HG02798 (cell line): ENCODE measurements around the gene GP9.
"Not testable (repeated sequence)": the region's sequence is repeated elsewhere in the genome, so short reads cannot be mapped to it uniquely, and the experiment has no call there.

Experiments
- ATAC-seq: cut with Tn5 transposase; IDR thresholded peaks from one replicate; pipeline ENCODE4 v1.9.1; 2021; ENCODE audit warnings: mild to moderate bottlenecking; ENCODE audit not compliant: unreplicated experiment, poor library complexity

GP9 gene

GRCh38 chr3:129104498-129105079 is 44.0 kb downstream of the GP9 start:
- no peak for ATAC-seq

DNA sequence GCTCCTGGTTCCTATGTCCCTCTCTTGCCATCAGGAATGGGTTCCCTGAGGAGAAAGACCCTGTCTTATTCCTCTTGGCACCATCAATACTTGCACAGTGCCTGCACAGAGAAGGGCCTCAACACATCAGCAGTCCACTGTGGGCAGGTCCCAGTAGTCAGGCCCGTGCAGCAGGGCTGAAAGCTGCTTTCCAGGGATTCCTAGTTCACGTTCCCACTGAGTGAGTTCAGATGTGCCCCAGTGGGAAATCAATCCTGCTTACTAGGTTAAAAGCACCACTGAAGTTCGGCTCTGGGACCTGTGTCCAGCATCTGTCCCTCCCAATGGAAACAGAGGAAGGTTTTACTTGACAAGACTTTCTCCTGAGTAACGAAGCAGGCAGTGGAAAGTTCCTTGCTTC is 45.3 kb downstream of the GP9 start:
- no peak for ATAC-seq

DNA sequence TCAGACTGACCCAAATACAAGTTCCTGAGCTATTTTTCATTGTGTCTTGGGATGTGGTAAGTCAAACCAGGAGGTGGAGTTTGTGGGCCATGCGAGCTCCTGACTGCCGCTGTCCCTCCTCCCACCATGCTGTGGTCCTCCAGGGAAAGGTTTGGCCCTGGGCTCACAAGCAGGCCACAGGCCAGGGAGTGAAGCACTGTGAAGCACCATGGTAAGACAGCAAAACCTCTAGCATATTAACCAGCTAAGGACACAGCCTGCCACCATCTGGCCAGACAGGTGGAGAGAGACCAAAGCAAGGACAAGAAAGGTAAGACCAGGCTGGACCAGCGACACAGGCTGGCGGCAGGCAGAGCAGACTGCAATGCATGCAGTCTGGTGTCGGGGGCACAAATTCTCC is 45.7 kb downstream of the GP9 start:
- ATAC-seq: no peak

DNA sequence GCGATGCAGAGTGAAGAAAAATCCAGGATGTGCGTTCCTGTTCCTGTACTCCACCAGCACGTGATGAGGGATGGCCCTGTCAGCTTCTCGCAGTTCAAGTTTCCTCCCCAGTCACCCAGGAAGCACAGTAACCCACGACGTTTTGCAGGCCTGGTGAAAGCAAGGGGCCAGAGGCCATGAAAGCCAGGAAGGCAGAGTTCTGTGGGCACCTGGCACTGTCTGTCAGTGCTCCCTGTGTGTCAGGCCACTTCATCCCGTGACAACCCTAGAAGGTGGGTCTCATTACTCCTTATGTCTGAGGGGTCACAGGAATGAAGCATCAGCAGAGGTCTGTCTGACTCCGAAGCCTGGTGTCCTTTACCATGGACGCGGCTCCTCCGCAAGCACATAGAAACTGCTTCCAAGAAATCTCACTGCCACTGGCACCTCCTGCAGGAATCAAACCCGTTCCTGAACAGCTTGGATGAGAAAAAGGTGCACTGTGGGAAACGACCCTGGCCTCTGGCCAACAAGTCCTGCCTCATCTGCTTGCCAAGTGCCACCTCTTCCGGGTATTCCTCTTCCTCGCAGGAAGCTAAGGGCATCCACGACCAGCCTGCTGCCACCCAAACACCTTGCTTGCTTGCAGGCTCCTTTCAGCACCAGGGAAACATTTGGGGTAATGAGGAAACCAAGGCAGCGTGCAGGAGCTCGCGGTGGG is 46.4 kb downstream of the GP9 start:
- ATAC-seq: no peak

- ATAC-seq: no peak
Measured at GRCh38 chr3:129107793-129108192, 47.2 kb downstream of the GP9 start.

DNA sequence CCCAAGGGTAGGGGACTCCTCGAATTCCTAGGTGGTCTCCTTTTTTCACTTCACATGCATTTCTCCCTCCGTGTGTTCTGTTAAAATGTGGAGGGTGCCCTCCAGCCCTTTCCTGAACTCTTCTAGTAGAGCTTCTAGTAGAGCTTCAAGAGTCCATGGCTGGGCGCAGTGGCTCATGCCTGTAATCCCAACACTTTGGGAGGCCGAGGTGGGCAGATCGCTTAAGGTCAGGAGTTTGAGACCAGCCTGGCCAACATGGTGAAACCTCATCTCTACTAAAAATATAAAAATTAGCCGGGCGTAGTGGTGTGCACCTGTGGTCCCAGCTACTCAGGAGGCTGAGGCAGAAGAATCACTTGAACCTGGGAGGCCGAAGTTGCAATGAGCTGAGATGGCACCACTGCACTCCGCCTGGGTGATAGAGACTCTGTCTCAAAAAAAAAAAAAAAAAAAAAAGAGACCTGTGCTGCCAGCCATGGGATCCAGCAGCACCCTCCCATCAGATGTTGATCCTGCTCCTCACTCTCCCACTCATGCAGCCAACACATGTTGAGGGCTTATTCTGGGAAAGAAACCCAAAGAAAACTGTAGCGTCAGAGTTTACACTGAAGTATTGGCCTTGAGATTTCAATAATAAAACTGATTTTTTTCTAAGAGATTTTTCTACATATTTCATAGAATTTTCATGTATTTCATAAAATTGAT is 50.6 kb downstream of the GP9 start:
- ATAC-seq: not testable (repeated sequence)
